ENCODE measurements around the gene ALG13.

GRCh38 chrX:111646515-111646914 lies 34.5 kb upstream of the ALG13 start:
- TF ChIP-seq, protein P1, sequence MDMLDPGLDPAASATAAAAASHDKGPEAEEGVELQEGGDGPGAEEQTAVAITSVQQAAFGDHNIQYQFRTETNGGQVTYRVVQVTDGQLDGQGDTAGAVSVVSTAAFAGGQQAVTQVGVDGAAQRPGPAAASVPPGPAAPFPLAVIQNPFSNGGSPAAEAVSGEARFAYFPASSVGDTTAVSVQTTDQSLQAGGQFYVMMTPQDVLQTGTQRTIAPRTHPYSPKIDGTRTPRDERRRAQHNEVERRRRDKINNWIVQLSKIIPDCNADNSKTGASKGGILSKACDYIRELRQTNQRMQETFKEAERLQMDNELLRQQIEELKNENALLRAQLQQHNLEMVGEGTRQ (IDR thresholded peaks at IDR 0.05; ENCODE audit: low read length): no peak
- TF ChIP-seq POLR2AphosphoS5 (IDR thresholded peaks at IDR 0.05; ENCODE audit: low read depth, low read length) (no peak), GABPA (IDR thresholded peaks at IDR 0.05; ENCODE audit: borderline replicate concordance, insufficient read depth, low read length) (no peak), CTCF (IDR thresholded peaks at IDR 0.05; ENCODE audit: control extremely low read depth in 1 of 3, insufficient read depth in 1 of 3, low read depth in 1 of 3, low read length in 3 of 3) (no peak), BRCA1 (IDR thresholded peaks at IDR 0.05; ENCODE audit: low read depth, low read length) (no peak), POLR2A (IDR thresholded peaks at IDR 0.05; ENCODE audit: control extremely low read depth in 1 of 2, low read depth in 2 of 2, low read length in 2 of 2) (no peak), EZH2 (IDR thresholded peaks at IDR 0.05; ENCODE audit: low read depth, low read length, severe bottlenecking) (no peak), RAD21 (IDR thresholded peaks at IDR 0.05 in 1 of 2, conservative IDR thresholded peaks at IDR 0.05 in 1 of 2; ENCODE audit: low read depth in 2 of 2, low read length in 2 of 2) (no peak), ZNF274 (IDR thresholded peaks at IDR 0.05; ENCODE audit: borderline replicate concordance, extremely low read depth, low read length) (no peak), SAP30 (IDR thresholded peaks at IDR 0.05; ENCODE audit: insufficient read depth, insufficient replicate concordance, low read length) (no peak), KDM5A (IDR thresholded peaks at IDR 0.05; ENCODE audit: low read length) (no peak), TAF1 (IDR thresholded peaks at IDR 0.05; ENCODE audit: low read depth, low read length) (no peak), GTF2F1 (IDR thresholded peaks at IDR 0.05; ENCODE audit: borderline replicate concordance, low read depth, low read length) (no peak), YY1 (IDR thresholded peaks at IDR 0.05; ENCODE audit: low read depth, low read length) (no peak)
